Choroid plexus epithelial cell (primary cell): Measurements from ENCODE around the gene ARMCX2.

ENCODE experiments used
- DNase-seq: peaks from one replicate; pipeline ENCODE4 v3.0.0-alpha.2; 2010; ENCODE audit warnings: low read depth
- H3K4me3 ChIP-seq: 2 replicates; pipeline ENCODE4 v1.5.1; 2011; ENCODE audit warnings: low read depth, mild to moderate bottlenecking, control low read depth, low read length, moderate library complexity
- TF ChIP-seq, protein P1 (sequence below): conservative IDR thresholded peaks from 2 replicates; pipeline ENCODE4 v1.5.1; 2011; ENCODE audit warnings: low read depth, mild to moderate bottlenecking, control low read depth, inconsistent platforms, low read length, moderate library complexity

The ARMCX2 gene

DNA sequence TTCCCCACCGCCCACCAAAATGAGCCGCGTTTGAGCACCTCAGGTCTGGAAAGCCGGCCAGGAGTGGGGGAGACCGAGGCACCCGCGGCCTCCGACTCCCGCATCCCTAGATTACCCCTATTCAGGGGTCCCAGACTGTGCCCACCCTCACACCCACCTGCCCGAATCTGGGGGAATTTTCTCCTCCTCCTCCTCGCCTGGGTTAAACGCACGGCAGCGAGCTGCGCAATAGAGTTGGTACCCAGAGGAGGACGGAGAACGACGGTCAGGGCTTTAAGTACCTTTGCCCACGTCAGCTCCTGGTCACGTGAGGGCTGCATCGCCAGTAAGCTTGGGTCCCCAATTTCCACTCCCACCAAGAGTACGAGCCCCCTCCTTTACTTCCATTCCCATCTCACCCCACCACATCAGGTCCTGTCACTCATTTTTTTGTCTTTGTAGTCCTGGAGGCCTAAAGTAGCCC, at the start of gene ARMCX2:
Gene ARMCX2 (minus strand): TSS at position 250 of the 463 bp plus-strand sequence. CDS start 2,262 bp downstream, outside the sequence.
- peak within 1 kb of the TSS; percentile 71 for H3K4me3 ChIP-seq
- peak; percentile 75 for DNase-seq
- TF ChIP-seq, protein P1, sequence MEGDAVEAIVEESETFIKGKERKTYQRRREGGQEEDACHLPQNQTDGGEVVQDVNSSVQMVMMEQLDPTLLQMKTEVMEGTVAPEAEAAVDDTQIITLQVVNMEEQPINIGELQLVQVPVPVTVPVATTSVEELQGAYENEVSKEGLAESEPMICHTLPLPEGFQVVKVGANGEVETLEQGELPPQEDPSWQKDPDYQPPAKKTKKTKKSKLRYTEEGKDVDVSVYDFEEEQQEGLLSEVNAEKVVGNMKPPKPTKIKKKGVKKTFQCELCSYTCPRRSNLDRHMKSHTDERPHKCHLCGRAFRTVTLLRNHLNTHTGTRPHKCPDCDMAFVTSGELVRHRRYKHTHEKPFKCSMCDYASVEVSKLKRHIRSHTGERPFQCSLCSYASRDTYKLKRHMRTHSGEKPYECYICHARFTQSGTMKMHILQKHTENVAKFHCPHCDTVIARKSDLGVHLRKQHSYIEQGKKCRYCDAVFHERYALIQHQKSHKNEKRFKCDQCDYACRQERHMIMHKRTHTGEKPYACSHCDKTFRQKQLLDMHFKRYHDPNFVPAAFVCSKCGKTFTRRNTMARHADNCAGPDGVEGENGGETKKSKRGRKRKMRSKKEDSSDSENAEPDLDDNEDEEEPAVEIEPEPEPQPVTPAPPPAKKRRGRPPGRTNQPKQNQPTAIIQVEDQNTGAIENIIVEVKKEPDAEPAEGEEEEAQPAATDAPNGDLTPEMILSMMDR: no peak

GRCh38 chrX:101709384-101709783, 49.7 kb upstream of the ARMCX2 start:
- TF ChIP-seq, protein P1: no peak
- no peak for DNase-seq
- no peak overlapping the region for H3K4me3 ChIP-seq

GRCh38 chrX:101708163-101708562, 48.5 kb upstream of the ARMCX2 start:
- no peak overlapping the region for H3K4me3 ChIP-seq
- DNase-seq: peak; percentile 1
- TF ChIP-seq, protein P1: no peak

DNA sequence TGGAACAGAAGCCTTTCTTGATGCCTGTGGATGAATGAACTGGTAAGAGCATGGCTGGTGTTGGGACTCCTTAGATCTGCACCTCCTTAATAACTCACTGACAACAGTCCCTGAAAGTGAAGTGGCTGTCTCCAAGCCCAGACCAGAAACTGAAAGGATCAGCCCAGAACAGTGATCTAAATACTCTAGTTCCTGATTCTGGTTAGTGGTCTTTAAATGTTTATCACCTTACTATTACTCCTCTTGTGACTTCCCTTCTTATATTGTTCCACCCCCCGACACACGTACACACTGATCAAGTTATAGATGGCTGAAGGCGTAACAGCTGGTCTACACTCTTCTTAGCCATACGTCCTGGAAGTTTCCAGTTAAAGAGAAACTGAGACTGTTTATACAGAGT, 33.8 kb upstream of the ARMCX2 start:
- H3K4me3 ChIP-seq: no peak overlapping the region
- DNase-seq: no peak
- TF ChIP-seq, protein P1: no peak

- no peak overlapping the region for H3K4me3 ChIP-seq
- TF ChIP-seq, protein P1: no peak
- no peak for DNase-seq
These were observed 32.2 kb upstream of the ARMCX2 start for GRCh38 chrX:101691835-101692234.

- no peak overlapping the region for H3K4me3 ChIP-seq
- TF ChIP-seq, protein P1: no peak
- DNase-seq: no peak
These were observed 26.9 kb upstream of the ARMCX2 start for GRCh38 chrX:101686574-101686973.

DNA sequence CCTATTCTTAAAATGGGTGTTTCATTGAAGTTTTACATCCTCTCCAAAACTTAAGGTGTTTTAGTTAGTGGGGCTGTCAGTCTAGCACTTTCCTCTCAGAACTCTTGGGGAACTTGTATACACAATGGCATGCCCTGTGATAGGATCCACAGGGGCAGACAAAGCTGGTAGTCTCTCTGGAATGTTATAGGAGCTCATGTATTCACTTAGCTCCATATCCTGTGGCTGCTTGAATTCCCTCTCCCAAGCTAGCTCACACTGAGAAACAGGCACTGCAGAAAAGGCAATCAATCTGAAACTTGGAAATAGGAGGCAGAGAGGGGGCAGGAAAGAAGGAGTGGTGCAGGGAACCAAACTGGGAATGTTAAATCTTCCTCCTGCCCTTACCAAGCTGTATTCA, 26.3 kb upstream of the ARMCX2 start:
- TF ChIP-seq, protein P1: no peak
- H3K4me3 ChIP-seq: no peak overlapping the region
- no peak for DNase-seq
